Fibroblast of peridontal ligament (primary cell): ENCODE data around the gene MYF5.

Experiments used
- DNase-seq: peaks from one replicate; pipeline ENCODE4 v3.0.0-alpha.2; 2010; ENCODE audit errors: extremely low read depth

The MYF5 gene

DNA sequence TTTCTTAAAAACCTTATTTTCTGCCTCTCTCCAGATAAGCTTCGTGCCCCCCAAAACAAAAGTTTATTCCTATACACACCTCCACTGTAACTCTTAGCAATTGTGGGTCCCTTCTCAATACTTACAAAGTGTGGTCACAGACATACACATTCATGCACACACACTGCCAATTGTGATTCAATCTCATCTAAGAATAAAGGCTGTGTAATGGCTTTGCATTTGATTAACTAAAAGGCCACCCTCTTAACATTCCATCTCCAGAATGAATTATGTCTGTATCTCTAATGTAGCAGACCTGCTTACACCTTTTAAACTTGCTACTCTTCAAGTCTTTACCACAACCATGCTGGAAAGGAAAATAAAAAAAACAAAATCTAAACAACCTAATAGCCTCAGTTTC is 49.5 kb downstream of the MYF5 start:
- DNase-seq, result no peak

DNA sequence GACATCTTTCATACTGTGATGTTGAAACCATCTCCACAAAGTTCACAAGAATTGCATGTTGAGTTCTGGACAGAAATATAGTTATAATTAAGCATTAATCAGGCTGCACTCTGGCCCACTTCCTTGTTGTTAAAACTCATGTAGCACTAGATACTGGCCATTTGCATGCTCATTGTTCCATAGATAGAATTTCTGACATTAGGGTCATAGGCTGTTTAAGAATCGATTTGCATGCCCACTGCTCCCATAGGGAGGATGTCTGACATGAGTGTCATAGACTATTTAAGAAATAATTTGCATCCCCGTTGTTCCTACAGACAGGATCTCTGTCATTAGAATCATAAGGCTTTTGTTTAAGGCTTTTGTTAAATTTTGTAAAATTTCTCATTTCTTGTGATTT is 50.2 kb downstream of the MYF5 start:
- DNase-seq, result no peak
